ENCODE data around the gene NTM.

- no peak for TF ChIP-seq EZH2 (IDR thresholded peaks at IDR 0.05)
- TF ChIP-seq POLR2AphosphoS5 (IDR thresholded peaks at IDR 0.05; ENCODE audit: low read depth, low read length) = no peak
- TF ChIP-seq, protein P1, sequence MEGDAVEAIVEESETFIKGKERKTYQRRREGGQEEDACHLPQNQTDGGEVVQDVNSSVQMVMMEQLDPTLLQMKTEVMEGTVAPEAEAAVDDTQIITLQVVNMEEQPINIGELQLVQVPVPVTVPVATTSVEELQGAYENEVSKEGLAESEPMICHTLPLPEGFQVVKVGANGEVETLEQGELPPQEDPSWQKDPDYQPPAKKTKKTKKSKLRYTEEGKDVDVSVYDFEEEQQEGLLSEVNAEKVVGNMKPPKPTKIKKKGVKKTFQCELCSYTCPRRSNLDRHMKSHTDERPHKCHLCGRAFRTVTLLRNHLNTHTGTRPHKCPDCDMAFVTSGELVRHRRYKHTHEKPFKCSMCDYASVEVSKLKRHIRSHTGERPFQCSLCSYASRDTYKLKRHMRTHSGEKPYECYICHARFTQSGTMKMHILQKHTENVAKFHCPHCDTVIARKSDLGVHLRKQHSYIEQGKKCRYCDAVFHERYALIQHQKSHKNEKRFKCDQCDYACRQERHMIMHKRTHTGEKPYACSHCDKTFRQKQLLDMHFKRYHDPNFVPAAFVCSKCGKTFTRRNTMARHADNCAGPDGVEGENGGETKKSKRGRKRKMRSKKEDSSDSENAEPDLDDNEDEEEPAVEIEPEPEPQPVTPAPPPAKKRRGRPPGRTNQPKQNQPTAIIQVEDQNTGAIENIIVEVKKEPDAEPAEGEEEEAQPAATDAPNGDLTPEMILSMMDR (IDR thresholded peaks at IDR 0.05 in 2 of 3, conservative IDR thresholded peaks at IDR 0.05 in 1 of 3; ENCODE audit: borderline replicate concordance in 1 of 3, insufficient read depth in 1 of 3, low read depth in 2 of 3, low read length in 2 of 3) = no peak
- TF ChIP-seq SIN3A (IDR thresholded peaks at IDR 0.05; ENCODE audit: low read depth) = no peak
- TF ChIP-seq YY1 (IDR thresholded peaks at IDR 0.05; ENCODE audit: extremely low read depth, insufficient replicate concordance, low read depth, low read length) = no peak
- TF ChIP-seq TCF7L2 (IDR thresholded peaks at IDR 0.05; ENCODE audit: borderline replicate concordance, extremely low read depth, insufficient read depth, insufficient read length) = no peak
These were observed 162.7 kb downstream of the NTM start for GRCh38 chr11:131533149-131533548.

All from HCT116 (cell line).